GM18498 (cell line): ENCODE results near the gene TNS4.

Experiments used
- ATAC-seq: cut with Tn5 transposase; IDR thresholded peaks from one replicate; pipeline ENCODE4 v1.9.1; 2021; ENCODE audit warnings: mild to moderate bottlenecking, moderate library complexity; ENCODE audit not compliant: unreplicated experiment

The TNS4 gene

DNA sequence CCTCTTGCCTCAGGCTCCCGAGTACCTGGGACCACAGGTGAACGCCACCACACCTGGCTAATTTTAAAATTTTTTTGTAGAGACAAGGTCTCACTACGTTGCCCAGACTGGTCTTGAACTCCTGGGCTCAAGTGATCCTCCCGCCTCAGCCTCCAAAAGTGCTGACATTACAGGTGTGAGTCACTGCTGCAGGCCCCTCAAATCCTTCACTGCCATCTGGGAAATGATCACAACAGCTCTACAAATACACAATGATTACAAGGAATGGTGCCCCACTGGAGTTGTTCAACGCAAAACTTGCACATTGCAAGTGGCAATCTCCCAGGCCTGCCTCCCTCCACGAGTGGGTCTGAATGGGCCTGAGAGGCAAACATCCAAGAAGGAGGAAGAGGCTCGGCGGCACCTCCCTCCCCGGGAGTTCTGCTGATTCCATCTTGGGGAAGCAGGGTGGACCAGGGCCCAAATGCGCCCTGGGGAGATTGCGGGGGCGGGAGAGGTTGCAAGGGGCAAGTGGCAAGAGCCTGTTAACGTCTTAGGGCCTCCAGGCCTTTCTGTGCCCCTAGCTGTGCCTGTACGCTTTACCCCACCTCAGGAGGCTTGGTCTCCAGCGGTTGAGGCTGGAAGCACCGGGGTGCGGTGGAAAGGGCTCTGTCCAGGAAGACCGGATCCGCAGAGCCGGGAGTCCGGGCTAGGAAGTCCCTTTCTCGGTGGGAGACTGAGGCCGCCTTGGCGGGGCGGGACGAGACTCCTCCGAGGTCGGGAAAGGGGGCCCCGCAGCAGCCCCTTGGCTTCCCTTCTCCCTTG lies 58.8 kb downstream of the TNS4 start:
- ATAC-seq: no peak

GRCh38 chr17:40440166-40440565 lies 61.3 kb downstream of the TNS4 start:
- ATAC-seq: no peak

DNA sequence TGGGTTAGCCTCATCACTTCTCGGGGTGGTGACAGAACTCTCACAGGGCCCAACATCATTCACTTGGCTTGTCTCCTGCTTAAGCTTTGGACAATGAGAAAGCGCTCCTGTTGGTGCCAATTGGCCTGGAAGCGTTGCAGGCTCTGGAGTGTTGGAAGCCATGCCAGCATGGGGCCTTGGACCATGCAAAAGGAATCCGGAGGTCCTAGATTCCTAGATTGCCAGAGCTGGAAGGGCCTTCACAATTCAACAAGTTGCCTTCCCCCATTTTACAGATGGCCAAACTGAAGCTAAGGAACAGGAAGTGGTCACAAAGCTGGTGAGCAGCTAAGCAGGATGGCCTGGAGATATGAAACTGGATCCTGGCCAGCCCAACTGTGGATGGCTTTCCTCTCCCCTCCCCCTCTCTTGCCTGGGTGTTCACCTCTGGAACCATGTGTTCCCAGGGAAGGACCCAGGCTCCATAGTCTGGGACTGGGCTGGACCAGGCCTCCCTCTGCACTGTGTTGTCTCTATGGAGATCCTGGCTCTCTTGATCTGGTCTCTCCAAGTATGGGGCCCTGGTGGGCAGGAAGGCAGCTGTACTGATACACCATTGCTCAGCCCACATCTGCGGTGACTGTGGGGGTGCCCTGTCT lies 64.2 kb downstream of the TNS4 start:
- no peak for ATAC-seq

- no peak for ATAC-seq
Measured at GRCh38 chr17:40436636-40437035, 64.8 kb downstream of the TNS4 start.

DNA sequence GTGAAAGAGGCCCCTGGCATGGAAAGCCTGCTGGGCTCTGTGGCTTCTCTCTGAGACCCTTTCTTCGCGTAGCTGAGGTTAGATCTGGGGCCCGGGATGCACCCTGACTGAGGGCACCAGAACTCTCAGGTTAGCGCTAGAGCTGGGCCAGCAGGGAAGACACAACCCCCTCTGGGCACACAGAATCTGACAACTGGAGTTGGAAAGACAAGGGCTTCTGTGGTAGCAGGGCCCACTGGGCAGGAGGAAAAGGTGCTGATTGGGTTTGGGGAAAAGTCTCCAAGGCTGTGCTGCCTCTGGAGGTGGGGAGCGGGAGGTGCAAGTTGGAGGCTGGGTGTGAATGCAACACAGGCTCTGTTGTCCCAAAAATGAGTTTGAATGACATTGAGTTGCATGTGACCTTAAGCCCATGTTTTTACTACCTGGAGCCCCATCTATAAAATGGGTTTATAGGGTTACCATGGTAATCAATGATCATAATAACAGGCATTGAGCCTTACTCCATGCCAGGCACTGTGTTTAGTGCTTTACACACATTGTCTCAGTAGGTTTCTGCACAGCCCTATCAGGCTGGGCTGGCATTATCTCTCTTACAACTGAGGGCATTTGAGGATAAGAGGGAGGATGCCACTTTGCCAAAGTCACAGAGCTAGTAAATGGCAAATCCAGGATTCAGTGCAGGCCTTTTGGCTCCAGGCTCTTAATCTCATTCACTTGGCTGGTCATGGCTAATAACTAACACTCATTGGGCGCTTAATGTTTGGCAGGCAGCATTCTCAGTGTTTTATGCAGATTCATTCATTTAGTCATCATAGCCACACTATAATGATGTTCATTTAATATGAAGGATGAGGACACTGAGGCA lies 67.6 kb downstream of the TNS4 start:
- ATAC-seq: no peak

- ATAC-seq: no peak
Measured at GRCh38 chr17:40432864-40433528, 68.4 kb downstream of the TNS4 start.

- no peak for ATAC-seq
Measured at GRCh38 chr17:40431231-40431602, 70.2 kb downstream of the TNS4 start.

- no peak for ATAC-seq
Measured at GRCh38 chr17:40430272-40431230, 70.9 kb downstream of the TNS4 start.

GRCh38 chr17:40427002-40427491 lies 74.4 kb downstream of the TNS4 start:
- ATAC-seq: no peak
